ENCODE measurements around the gene TRAF7. TPM values are rescaled to one million over a fixed set of nuclear protein-coding genes. Genes with fewer than 3 reads are reported as not detected.

The TRAF7 gene
- total RNA-seq, 1 donor from 2014 or later, result 70.7 TPM

- Mint-ChIP-seq H3K27ac (no peak overlapping the region), H3K36me3 (ENCODE audit: low read depth) (peaks cover 17% of the 10 kb centered on the region), H3K4me1 (ENCODE audit: low read depth) (no peaks in the 10 kb centered on the region), H3K9me3 (no peaks in the 10 kb centered on the region), H3K4me3 (ENCODE audit: low read depth) (no peak overlapping the region), H3K27me3 (ENCODE audit: low read depth) (no peaks in the 10 kb centered on the region)
- DNase-seq (ENCODE audit: low spot score), result no peak
- intact Hi-C loops (cut with micrococcal nuclease), result no loop called here
Measured at GRCh38 chr16:2178321-2179106, 22.9 kb downstream of the TRAF7 start.

GRCh38 chr16:2179107-2179501, 23.5 kb downstream of the TRAF7 start:
- Mint-ChIP-seq H3K4me1 (ENCODE audit: low read depth) (no peaks in the 10 kb centered on the region), H3K9me3 (no peaks in the 10 kb centered on the region), H3K36me3 (ENCODE audit: low read depth) (peaks cover 14% of the 10 kb centered on the region), H3K4me3 (ENCODE audit: low read depth) (no peak overlapping the region), H3K27me3 (ENCODE audit: low read depth) (no peaks in the 10 kb centered on the region), H3K27ac (no peak overlapping the region)
- intact Hi-C loops (cut with micrococcal nuclease), result no loop called here
- no peak for DNase-seq (ENCODE audit: low spot score)

- no peaks in the 10 kb centered on the region for H3K9me3 Mint-ChIP-seq
- DNase-seq (ENCODE audit: low spot score), result no peak
- no peaks in the 10 kb centered on the region for H3K4me1 Mint-ChIP-seq (ENCODE audit: low read depth)
- no peak overlapping the region for H3K4me3 Mint-ChIP-seq (ENCODE audit: low read depth)
- no peak overlapping the region for H3K27ac Mint-ChIP-seq
- H3K27me3 Mint-ChIP-seq (ENCODE audit: low read depth), result no peaks in the 10 kb centered on the region
- H3K36me3 Mint-ChIP-seq (ENCODE audit: low read depth), result peaks cover 9% of the 10 kb centered on the region
- intact Hi-C loops (cut with micrococcal nuclease), result no loop called here
Measured at GRCh38 chr16:2179576-2179975, 24.0 kb downstream of the TRAF7 start.

- no peaks in the 10 kb centered on the region for H3K4me1 Mint-ChIP-seq (ENCODE audit: low read depth)
- H3K4me3 Mint-ChIP-seq (ENCODE audit: low read depth), result no peak overlapping the region
- H3K9me3 Mint-ChIP-seq, result no peaks in the 10 kb centered on the region
Measured at GRCh38 chr16:2180461-2180860, 24.9 kb downstream of the TRAF7 start.

GRCh38 chr16:2180962-2181923, 25.7 kb downstream of the TRAF7 start:
- intact Hi-C loops (cut with micrococcal nuclease), result no loop called here
- no peak for DNase-seq (ENCODE audit: low spot score)
- Mint-ChIP-seq H3K9me3 (no peaks in the 10 kb centered on the region), H3K4me1 (ENCODE audit: low read depth) (no peaks in the 10 kb centered on the region), H3K4me3 (ENCODE audit: low read depth) (no peak overlapping the region), H3K36me3 (ENCODE audit: low read depth) (peaks cover 3% of the 10 kb centered on the region), H3K27ac (no peak overlapping the region), H3K27me3 (ENCODE audit: low read depth) (no peaks in the 10 kb centered on the region)

More at GRCh38 chr16:2180461-2180860, 24.9 kb downstream of the TRAF7 start:
- DNase-seq (ENCODE audit: low spot score), result no peak
- intact Hi-C loops (cut with micrococcal nuclease), result no loop called here
- Mint-ChIP-seq H3K27me3 (ENCODE audit: low read depth) (no peaks in the 10 kb centered on the region), H3K36me3 (ENCODE audit: low read depth) (peaks cover 8% of the 10 kb centered on the region), H3K27ac (no peak overlapping the region)

- Mint-ChIP-seq H3K4me3 (ENCODE audit: low read depth) (no peak overlapping the region), H3K36me3 (ENCODE audit: low read depth) (peaks cover 3% of the 10 kb centered on the region), H3K27me3 (ENCODE audit: low read depth) (no peaks in the 10 kb centered on the region), H3K4me1 (ENCODE audit: low read depth) (no peaks in the 10 kb centered on the region), H3K9me3 (no peaks in the 10 kb centered on the region), H3K27ac (no peak overlapping the region)
- no peak for DNase-seq (ENCODE audit: low spot score)
- intact Hi-C loops (cut with micrococcal nuclease), result no loop called here
Measured at GRCh38 chr16:2181952-2182351, 26.4 kb downstream of the TRAF7 start.

- intact Hi-C loops (cut with micrococcal nuclease), result no loop called here
- no peaks in the 10 kb centered on the region for H3K27me3 Mint-ChIP-seq (ENCODE audit: low read depth)
- DNase-seq (ENCODE audit: low spot score), result no peak
- H3K27ac Mint-ChIP-seq, result no peak overlapping the region
- H3K9me3 Mint-ChIP-seq, result no peaks in the 10 kb centered on the region
- H3K36me3 Mint-ChIP-seq (ENCODE audit: low read depth), result no peaks in the 10 kb centered on the region
- H3K4me3 Mint-ChIP-seq (ENCODE audit: low read depth), result no peak overlapping the region
- no peaks in the 10 kb centered on the region for H3K4me1 Mint-ChIP-seq (ENCODE audit: low read depth)
Measured at GRCh38 chr16:2183671-2184070, 28.1 kb downstream of the TRAF7 start.

GRCh38 chr16:2184346-2184745, 28.8 kb downstream of the TRAF7 start:
- no peak for DNase-seq (ENCODE audit: low spot score)
- no peaks in the 10 kb centered on the region for H3K4me1 Mint-ChIP-seq (ENCODE audit: low read depth)
- intact Hi-C loops (cut with micrococcal nuclease), result no loop called here
- H3K4me3 Mint-ChIP-seq (ENCODE audit: low read depth), result no peak overlapping the region
- no peaks in the 10 kb centered on the region for H3K27me3 Mint-ChIP-seq (ENCODE audit: low read depth)
- no peaks in the 10 kb centered on the region for H3K36me3 Mint-ChIP-seq (ENCODE audit: low read depth)
- H3K27ac Mint-ChIP-seq, result no peak overlapping the region
- H3K9me3 Mint-ChIP-seq, result no peaks in the 10 kb centered on the region

GRCh38 chr16:2184962-2185361, 29.4 kb downstream of the TRAF7 start:
- H3K27ac Mint-ChIP-seq, result no peak overlapping the region
- H3K36me3 Mint-ChIP-seq (ENCODE audit: low read depth), result no peaks in the 10 kb centered on the region
- no peak for DNase-seq (ENCODE audit: low spot score)
- no peaks in the 10 kb centered on the region for H3K4me1 Mint-ChIP-seq (ENCODE audit: low read depth)
- intact Hi-C loops (cut with micrococcal nuclease), result no loop called here
- no peak overlapping the region for H3K4me3 Mint-ChIP-seq (ENCODE audit: low read depth)
- H3K9me3 Mint-ChIP-seq, result no peaks in the 10 kb centered on the region
- no peaks in the 10 kb centered on the region for H3K27me3 Mint-ChIP-seq (ENCODE audit: low read depth)

- DNase-seq (ENCODE audit: low spot score), result no peak
- no peaks in the 10 kb centered on the region for H3K9me3 Mint-ChIP-seq
- H3K4me3 Mint-ChIP-seq (ENCODE audit: low read depth), result no peak overlapping the region
- no peaks in the 10 kb centered on the region for H3K36me3 Mint-ChIP-seq (ENCODE audit: low read depth)
- no peaks in the 10 kb centered on the region for H3K4me1 Mint-ChIP-seq (ENCODE audit: low read depth)
- no peak overlapping the region for H3K27ac Mint-ChIP-seq
- H3K27me3 Mint-ChIP-seq (ENCODE audit: low read depth), result no peaks in the 10 kb centered on the region
- intact Hi-C loops (cut with micrococcal nuclease), result no loop called here
Measured at GRCh38 chr16:2186064-2186463, 30.5 kb downstream of the TRAF7 start.

- Mint-ChIP-seq H3K27ac (no peak overlapping the region), H3K36me3 (ENCODE audit: low read depth) (no peaks in the 10 kb centered on the region), H3K4me1 (ENCODE audit: low read depth) (no peaks in the 10 kb centered on the region), H3K4me3 (ENCODE audit: low read depth) (no peak overlapping the region), H3K27me3 (ENCODE audit: low read depth) (no peaks in the 10 kb centered on the region), H3K9me3 (no peaks in the 10 kb centered on the region)
- intact Hi-C loops (cut with micrococcal nuclease), result no loop called here
- DNase-seq (ENCODE audit: low spot score), result no peak
Measured at GRCh38 chr16:2186505-2186904, 30.9 kb downstream of the TRAF7 start.

GRCh38 chr16:2187212-2187611, 31.6 kb downstream of the TRAF7 start:
- Mint-ChIP-seq H3K4me1 (ENCODE audit: low read depth) (no peaks in the 10 kb centered on the region), H3K36me3 (ENCODE audit: low read depth) (no peaks in the 10 kb centered on the region), H3K4me3 (ENCODE audit: low read depth) (no peak overlapping the region), H3K27ac (no peak overlapping the region), H3K27me3 (ENCODE audit: low read depth) (no peaks in the 10 kb centered on the region), H3K9me3 (no peaks in the 10 kb centered on the region)
- DNase-seq (ENCODE audit: low spot score), result no peak
- intact Hi-C loops (cut with micrococcal nuclease), result no loop called here

- intact Hi-C loops (cut with micrococcal nuclease), result no loop called here
- Mint-ChIP-seq H3K4me3 (ENCODE audit: low read depth) (no peak overlapping the region), H3K36me3 (ENCODE audit: low read depth) (no peaks in the 10 kb centered on the region), H3K27ac (no peak overlapping the region), H3K4me1 (ENCODE audit: low read depth) (no peaks in the 10 kb centered on the region), H3K9me3 (no peaks in the 10 kb centered on the region), H3K27me3 (ENCODE audit: low read depth) (peaks cover 2% of the 10 kb centered on the region)
- DNase-seq (ENCODE audit: low spot score), result no peak
Measured at GRCh38 chr16:2188395-2188794, 32.8 kb downstream of the TRAF7 start.

All from activated T-helper 2 cell treated with anti-CD3 and anti-CD28 coated beads, Interferon-gamma antibody, Interleukin-2, Interleukin-4, amounts not matched to agents 10 μg/mL and 5 μg/mL and 100 μg/mL, durations not matched to agents 14 hours and 24 hours and 36 hours (primary cell).